Left forelimb (tissue), 1 donor: ENCODE data around the gene KRTAP19-8.

ENCODE experiments used
- DNase-seq: peaks from one replicate; pipeline ENCODE4 v3.0.0-alpha.2; 2018; ENCODE audit warnings: low spot score

The KRTAP19-8 gene

DNA sequence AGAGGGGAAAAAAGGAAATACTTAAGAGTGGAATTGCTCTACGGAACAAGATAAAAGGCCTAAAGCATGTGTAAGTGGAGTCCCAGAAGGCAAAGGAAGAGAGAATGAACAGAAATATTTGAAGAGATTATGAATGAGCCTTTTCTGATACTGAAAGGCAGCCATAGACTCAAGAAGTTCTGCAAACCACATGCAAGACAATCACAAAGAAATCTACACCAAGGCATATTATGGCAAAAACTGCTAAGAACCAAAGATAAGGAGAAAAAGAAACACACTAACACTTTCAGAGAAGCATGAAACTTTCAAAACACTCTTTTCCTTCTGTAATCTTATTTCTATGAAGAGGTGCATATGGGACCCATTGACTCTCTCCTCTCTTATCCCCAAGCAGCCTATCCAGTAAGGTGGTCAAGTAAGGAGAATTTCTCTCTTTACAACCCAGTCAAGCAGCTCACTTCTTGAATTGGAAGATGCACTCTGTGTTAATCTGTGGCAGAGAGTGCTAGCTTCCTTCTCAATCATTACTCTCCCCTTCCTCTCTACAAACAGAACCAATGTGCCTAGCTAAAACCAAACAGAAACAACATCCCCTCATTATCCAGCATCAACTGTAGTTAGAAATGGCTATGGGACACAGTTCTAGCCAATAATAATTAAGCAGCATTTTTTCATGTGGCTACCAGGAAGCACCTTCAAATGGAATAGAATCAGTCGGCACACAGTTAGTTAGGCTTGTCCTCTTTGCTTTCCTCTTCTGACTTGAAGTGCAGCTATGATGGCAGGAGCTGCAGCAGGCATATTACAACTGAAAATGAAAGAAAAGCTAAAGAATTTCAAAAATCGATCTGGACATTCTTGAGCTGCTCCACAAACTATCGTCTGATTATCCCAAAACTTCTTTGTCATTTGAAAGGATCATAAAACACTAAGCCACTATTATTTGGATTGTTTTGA, 25.9 kb downstream of the KRTAP19-8 start:
- DNase-seq, result no peak

DNA sequence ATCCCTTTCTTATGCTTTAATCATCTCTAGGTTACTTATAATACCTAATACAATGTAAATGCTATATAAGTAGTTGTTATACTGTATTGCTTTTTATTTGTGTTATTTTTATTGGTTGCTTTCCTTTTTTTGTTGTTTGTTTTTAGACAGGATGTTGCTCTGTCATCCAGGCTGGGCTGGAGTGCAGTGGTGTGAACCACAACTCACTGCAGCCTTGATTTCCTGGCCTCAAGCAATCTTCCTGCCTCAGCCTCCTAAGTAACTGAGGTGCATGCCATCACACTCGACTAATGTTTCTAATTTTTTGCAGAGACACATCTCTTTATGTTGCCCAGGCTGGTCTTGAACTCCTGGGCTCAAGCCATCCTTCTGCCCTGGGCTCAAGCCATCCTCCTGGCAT, 26.9 kb downstream of the KRTAP19-8 start:
- no peak for DNase-seq

DNA sequence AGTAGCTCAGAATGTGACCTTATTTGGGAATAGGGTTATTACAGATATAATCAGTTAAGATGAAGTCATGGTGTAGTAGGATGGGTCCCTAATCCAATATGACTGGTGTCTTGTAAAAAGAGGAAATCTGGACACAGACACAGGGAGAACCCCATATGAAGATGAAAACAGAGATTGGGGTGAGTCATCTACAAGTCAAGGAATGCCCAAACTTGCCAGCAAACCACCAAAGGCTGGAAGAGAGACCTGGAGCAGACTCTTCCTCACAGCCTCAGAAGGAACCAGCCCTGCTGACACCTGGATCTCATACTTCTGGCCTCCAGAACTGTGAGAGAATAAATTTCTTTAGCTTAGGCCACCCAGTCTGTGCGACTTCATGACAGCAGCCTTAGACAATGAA, 29.9 kb downstream of the KRTAP19-8 start:
- DNase-seq, result no peak

DNA sequence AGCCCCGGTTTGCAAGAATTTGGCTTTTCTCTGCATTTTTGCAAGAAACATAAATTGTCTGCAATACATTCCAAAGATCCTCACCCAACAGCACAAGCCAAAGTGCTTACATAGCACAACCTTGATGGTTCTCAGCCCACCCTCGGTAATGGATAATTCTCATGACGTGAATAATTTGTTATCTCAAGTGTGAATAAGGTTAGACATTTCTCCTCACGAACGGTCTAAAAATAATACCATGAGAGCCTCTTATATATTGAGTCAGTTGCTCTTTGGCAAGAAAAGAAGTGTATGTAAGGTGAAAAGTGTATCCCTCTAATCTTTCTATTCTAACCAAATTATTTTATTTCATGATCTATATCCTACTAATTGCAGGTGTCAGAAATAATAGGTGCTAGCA, 33.3 kb downstream of the KRTAP19-8 start:
- DNase-seq, result no peak

DNA sequence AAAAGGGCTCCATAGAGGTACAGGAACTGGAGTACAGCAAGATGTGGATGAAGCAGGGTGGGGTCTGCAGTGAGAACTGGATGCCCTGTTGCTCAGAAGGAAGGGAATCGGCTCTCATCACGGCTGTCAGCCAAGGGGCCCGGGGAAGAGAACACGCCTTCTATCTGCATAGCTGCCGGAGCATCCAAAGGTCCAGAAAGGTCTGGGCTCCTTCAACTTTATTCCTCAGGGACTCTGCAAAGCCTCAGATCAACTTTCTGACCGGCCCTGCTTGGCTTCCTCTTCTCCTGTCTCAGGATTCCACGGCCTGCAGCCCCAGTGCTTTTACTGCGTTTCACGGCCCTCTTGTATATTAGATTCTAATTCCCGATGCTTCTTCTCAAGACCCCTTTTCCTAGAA, 34.8 kb downstream of the KRTAP19-8 start:
- DNase-seq, result no peak

DNA sequence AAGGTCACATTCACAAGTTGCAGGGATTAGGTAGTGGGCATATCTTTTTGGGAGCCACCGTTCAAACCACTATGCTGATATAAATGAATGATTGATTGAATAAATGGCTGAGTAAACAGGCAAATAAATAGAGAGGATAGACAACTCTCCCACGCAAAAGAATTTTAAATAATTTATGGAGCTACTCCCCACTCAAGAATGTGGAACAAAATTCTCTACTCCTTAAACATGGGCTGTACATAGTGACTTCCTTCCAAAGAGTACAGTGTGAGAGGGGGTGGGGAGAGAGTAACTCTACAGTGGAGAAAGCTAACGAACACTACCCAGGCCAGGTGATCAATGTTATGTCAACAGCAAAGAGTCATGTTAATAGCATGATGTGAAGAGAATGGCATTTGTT, 40.7 kb downstream of the KRTAP19-8 start:
- DNase-seq, result no peak

DNA sequence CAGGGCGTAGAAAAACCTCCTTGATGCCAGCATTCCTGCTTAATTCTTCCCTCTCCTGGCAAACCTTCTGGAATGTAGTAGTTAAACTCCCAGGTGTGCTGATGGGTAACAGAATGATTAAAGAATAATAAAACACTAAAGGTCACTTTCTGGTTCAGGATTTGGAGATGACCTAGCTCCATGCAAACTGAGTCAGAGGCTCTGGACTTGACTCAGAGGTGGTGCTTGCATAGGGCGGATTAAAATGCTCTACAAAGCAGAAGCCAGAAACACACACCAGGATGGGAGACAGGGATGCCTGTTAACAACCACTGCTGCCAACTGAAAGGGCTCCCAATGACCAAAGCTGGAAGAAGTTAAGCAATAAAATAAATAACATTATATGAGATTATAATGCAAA, 41.5 kb downstream of the KRTAP19-8 start:
- no peak for DNase-seq

DNA sequence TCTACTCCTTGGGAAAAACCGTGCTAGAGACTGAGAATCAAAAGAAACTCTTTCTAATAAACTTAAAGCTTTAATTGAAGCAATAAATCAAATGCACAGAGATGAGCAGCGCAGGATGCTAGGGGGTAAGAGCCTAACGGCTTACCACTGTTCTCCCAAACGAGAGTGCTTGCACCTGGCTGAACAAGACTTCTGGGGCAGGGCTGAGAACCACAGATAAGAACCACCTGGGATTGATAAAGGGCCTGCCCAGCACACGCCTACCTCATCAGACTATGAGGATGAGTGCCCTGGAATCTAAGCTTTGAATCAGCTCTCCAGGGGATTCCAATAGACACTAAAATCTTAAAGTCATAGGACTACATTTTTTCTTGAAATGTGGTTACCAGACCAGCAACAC, 43.3 kb downstream of the KRTAP19-8 start:
- DNase-seq, result no peak

DNA sequence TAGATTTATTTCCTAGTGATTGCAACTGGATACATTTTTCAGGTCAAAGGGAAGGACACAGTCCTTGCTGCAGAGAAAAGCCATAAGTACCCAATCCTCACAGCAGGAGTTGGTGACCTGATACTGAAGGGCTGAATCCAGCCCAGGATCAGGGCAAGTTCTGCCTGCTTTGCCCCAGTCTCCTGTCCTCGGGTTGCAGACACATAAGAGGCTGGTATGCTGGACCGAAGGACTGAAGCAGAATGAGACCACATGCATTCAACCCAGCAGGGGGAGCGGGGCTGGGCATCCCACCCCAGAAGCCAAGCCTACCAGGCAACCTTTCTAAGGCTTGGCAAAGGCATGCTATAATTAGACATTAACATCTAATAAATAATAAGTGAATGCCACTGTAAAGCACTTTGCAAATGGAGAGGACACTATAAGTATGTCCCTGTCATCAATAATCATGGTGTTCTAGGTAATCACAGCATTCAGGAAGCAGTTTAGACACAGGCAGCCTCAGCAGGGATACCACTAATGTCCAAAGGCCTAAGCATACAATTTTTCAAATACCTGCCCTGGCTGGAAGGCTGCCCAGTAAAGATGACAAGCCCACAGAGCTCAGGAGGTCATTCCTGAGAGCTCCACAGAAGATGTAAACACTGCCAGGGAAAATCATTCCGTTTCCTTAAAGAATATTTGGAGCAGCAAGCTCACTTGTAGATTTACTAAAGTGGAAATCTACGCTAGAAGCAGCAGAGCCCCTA, 47.6 kb downstream of the KRTAP19-8 start:
- DNase-seq, result no peak

DNA sequence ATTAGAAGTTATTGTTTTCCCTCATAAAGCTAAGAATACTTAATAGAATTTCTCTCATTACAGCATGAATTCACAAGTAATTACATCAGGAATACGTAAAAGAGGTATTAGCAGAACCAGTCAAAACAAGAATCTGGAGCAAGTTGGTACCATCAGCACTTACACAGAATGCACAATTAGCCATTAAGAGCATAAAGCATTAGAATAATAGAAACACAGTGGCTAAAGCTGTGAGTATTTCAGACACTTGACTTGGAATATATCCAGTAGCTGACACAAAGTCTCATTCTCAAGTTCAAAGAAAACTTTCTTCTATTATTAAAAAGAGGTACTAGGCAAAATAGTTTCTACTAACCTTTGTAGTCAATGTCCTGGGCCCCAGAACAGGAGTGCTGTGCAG, 49.6 kb downstream of the KRTAP19-8 start:
- no peak for DNase-seq
